NCI-H2171 treated with DMSO at 0.1 percent for 48 hours (cell line): ENCODE measurements around the gene LMNTD2.
"Not testable (repeated sequence)": the region's sequence is repeated elsewhere in the genome, so short reads cannot be mapped to it uniquely, and the experiment has no call there.

Source experiments
- DNase-seq: peaks from one replicate; lab custom pipeline; 2025; lab: John Stamatoyannopoulos, UW

Gene LMNTD2

DNA sequence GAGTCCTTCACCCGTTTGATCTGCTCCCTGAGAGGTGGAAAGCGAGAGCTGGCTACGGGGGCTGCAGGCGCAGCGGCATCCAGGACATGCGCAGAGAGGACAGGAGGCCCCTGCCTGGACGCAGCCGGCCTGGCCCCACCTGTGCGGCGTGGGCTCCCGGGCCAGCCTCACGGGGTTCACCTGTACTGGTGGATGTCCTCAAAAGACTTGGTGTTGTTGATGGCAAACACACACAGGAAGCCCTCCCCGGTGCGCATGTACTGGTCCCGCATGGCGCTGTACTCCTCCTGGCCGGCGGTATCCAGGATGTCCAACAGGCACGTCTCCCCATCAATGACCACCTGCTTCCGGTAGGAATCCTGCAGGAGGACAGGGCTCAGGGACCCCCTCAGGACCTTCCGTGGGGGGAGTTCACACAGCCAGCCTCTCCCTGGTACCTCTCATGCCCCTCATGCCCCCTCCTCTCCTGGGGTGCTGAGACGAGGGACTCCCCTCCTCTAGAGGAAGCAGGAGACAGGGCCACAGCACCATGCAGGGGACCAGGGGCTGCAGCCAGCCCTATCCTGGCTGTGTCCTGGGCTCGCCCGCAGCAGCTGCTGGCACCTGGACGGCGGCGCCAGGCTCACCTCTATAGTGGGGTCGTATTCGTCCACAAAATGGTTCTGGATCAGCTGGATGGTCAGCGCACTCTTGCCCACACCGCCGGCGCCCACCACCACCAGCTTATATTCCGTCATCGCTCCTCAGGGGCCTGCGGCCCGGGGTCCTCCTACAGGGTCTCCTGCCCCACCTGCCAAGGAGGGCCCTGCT, 26.7 kb downstream of the LMNTD2 start:
- no peak for DNase-seq

DNA sequence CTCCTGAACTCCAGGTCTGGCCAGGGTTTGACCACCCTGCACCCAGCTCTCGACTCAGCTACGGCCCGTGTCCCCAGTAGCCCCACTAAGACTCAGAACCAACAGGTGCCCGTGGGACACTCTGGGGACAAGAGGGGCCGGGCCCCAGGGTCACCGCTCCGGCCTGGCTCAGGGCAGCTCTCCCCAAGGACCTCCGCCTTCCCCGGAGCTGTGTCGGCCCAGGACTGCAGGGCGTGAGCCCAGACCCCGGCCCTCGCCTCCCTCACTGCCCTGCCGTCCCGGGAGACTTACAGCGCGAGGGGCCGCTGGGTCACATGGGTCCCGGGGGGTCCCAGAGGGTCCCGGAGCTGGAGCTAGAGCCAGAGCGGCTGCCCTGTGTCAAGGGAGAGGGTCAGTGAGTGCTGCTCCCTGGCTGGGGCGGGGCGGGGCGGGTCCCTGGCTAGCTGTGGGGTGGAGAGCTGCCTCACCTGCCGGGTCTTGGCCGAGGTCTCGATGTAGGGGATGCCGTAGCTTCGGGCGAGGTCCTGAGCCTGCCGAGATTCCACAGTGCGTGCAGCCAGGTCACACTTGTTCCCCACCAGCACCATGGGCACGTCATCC, 27.5 kb downstream of the LMNTD2 start:
- DNase-seq, result no peak

DNA sequence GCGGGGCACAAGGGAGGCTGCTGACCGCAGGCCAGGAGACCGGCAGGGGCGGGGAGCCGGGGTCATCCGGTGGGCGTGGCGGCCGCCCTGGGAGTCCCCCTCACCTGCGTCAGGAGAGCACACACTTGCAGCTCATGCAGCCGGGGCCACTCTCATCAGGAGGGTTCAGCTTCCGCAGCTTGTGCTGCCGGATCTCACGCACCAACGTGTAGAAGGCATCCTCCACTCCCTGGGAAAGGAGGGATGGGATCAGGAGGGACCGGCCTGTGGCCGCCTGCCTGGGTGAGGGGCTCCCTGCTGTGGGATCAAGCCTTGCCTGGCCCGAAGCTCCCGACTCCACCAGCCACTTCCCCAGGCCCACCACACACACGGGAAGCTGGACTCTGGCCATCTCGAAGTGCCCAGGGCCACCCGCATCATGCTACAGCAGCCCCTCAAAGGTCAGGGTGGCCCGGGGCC, 28.0 kb downstream of the LMNTD2 start:
- DNase-seq, result no peak

DNA sequence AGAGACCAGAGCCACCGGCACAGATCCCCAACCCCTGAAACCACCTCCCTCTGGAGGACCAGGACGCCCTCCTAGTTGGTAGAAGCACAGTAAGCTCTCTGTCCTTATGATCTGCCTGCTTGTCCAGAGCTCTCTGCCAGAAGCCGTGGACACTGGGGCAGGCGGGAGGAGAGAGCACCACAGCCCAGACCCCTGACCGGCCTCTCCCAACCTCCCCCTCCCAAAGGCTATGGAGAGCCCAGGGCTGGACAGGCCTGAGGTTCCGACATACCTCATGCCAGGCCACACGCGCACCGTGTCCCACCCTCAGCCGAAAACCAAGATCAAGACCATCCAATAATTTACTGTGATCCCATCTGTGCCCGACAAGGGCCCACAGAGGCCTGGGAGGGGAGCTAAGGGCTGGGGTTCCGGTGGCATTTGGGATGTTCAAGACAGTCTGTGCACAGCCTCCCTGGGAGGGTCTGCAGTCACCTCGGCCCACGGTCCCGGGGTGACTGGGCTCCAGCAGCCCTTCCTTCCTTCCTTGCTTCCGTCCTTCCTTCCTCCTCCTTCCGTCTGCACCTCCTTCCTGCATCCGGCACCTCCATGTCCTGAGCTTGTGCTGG, 28.5 kb downstream of the LMNTD2 start:
- DNase-seq, result no peak

DNA sequence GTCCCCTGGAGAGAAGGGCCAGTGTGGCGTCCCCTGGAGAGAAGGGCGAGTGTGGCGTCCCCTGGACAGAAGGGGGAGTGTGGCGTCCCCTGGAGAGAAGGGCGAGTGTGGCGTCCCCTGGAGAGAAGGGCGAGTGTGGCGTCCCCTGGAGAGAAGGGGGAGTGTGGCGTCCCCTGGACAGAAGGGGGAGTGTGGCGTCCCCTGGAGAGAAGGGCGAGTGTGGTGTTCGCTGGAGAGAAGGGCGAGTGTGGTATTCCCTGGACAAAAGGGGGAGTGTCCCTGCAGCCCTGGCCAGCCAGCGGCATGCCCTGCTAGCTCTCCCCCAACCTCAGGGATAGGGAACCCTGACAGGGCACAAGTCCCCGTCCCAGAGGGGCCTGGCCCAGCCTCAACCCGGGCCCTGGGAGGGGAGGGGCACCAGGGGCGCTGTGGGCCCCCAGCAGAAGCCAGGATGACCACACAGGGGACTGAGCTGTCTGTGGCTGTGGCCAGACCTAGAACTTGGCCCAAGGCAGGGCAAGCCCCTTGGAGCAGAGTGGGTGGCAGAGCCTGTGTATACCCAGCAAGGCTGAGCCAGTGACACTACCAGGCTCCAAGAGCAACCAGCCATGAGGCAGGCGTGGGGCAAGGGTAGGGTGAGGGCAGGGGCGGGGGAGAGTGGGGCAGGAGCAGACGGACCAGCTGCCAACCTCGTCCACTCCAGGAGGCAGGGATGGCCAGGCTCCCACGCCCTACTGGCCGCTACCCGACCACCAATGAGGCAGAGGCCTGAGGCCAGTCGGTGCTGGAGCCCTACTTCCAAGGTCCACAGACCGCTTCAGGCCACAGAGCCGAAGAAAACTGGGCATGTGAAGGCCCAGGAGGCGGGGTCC, 29.3 kb downstream of the LMNTD2 start:
- no peak for DNase-seq

DNA sequence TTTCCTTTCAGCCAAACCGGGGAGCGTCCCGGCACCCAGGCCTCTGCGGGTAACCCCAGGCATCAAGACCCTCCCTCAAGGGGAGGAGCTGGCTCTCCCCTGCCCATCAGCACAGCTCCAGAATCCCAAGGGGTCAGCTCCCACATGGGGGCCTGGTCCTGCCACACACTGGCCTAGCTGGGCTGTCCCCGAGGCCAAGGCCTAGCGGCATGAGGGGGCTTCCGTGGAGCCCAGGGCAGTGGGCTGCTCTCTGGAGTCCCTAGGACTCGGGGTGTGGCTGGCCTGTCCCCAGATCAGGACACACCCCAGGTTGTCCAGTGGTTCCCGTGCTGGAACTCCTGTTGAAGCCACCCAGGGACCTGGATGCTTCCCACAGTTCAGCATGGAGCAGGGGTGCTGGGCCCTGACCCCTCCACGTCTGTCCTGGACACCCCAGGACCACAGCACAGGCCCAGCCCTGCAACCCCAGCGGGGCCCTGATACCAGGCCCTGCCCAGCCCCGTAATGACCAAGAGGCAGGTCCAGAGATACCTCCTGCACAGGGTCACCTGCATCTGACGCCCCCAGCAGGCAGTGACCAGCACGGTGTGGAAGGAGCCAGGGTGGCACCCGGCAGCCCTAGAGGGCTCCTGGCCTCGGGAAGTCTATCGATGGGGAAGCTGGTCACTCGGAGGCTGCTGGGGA, 30.7 kb downstream of the LMNTD2 start:
- no peak for DNase-seq

DNA sequence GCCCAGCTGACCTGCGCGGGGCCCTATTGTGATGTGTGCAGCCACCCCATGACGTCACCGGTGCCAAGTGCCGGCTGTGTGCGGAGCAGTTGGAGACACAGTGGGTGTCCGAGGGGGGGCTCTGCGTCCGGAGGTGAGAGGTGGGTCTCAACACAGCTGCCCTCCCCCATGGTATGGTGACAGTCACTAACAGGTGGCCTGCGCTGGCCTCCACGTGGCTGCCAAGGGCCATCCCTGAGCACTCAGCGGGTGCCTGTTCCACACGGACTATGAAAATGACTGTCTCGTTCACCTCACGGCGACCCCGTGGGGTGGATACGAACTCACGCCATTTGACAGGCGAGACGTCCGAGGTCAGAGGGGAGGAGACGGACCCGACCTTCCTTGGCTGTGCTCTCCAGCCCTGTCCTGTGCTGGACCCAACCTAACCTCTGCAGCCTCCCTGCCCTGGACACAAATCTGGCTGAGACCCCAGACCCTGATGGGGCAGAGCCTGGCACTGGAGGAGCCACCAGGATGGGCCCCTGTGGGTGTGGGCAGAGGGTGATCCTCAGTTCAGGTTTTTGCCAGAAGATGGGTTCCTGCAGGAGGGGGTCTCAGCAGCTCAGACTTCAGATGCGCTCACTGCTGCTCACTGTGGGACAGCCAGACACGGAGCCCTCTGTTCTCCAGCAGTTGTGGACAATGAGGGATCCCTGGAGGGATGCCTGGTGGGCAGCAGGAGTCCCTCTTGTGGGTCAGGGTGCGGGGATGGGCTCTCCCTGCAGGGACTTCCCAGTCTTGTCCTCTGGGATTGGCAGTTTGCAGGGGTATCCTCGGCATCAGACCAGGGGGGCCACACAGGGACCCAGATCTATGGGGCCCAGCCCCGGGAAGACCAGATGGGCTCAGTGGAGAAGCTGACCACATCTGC, 31.5 kb downstream of the LMNTD2 start:
- DNase-seq, result no peak

DNA sequence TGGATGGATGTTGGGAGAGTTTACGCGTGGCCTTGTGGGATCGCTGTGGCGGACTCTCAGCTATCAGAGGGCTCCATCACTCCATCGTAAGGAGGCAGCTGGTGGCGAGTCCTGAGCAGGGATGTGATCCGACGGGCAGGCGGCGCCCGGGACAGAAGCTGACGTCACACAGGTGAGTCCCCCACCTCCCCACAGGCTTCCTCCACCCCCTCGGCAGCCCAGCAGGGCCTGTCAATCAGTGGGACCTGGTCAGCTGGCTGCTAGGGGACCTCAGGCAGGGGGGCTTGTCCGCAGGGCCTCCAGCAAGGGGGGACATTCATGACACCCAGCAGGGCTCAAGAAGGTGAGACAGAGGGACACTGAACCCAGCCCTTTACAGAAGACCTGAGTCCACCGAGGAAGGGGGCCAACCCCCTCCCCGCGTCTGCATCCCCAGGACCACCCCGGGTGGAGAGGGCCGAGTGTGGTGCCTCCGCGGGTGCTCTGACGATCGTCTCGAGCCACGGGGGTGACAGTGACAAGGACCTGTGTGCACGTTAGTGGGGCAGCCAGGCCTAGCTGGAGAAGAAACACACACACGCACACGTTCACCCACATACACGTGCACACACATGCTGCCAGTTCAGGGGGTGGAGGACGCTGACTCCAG, 32.2 kb downstream of the LMNTD2 start:
- no peak for DNase-seq

DNA sequence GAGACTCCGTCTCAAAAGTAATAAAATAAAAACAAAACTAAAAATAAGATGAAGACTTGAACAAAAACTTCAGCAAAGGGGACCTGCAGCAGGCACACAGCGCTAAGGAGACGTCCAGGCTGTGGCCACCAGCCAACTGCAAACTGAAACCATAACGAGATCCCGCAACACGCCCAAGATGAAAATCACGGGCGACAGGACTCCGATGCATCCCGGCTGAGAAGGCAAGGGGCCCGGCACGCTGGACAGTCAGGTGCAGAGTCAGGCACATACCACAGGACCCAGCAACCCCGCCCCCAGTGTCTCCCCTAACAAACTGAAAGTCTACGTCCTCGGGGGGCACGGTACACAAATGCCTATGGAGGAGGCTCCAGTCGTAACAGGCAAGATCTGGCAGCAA, 34.3 kb downstream of the LMNTD2 start:
- DNase-seq, result no peak

DNA sequence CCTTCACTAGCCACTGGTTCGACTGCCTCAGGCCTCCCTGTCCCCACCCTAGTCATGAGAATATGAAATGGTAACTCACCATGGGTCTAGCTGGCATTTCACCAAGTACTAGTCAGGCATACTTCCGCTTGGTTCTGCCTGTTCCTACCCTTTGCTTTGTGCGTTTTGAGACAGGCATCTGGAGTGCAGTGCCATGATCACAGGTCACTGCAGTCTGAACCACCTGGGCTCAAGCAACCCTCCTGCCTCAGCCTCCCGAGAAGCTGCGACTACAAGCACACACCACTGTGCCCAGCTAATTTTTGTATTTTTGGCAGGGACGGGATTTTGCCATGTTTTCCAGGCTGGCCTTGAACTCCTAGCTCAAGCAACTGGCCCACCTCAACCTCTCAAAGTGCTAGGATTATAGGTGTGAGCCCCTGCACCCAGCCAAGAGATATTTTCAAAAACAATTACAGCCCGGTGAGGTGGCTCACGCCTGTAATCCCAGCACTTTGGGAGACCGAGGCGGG, 39.3 kb downstream of the LMNTD2 start:
- no peak for DNase-seq

DNA sequence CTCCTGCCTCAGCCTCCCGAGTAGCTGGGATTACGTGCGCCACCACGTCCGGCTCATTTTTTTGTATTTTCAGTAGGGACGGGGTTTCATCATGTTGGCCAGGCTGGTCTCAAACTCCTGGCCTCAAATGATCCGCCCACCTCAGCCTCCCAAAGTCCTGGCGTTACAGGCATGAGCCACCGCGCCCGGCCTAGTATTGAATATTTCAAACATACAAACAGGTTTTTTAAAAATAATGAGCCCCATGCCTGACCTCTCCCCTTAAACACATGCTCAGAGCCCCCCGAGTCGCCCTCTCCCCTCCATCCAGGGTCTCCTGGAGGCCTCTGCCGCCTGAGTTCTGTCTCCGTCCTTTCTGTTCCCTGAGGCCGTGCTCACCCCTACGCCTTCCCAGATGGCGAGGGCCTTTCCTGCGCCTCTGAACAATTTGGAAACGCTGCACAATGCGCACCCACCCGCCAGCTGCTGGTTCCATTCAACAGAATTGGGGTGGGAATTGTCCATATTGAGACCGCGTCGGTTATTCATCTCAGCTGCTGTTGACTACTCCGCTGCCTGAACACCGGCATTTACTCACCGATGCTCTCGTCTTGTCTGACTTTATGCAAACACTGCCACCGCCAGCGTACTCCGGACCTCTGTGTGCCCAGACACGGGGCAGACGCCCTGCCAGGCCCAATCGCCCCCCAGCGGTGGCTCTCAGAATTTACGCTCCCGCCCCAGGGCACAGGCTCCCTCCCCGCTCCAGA, 39.9 kb downstream of the LMNTD2 start:
- no peak for DNase-seq

DNA sequence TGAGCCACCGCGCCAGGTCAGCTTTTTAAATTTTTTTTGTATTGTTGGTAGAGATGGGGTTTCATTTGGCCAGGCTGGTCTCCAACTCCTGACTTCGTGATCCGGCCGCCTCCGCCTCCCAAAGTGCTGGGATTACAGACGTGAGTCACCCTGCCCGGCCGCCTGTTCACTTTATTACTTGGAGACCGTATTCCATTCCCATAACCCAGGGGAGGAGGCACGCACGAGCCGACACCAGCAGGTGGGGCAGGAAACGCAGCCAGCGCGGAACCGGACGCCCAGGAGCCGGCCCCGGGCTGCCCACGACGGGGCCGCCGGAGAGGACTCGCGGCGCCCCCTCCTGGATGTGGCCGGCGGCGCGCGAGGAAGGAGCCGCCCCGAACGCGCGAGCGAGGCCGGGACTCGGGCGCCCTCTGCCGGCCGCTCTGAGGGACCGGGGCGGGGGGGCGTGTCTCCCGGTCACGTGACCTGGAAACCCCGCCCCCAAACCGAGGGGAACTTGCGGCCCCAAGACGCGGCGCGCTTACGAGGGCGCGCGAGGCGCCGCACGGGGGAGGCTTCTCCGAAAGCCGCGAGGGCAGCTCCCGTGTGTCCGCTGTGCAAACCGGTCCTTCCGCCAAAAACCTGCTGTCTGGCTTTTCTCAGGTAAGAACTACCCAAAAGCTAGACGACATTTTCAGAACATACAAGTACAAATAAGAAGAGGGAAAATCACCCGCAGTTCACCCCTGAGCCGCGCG, 41.9 kb downstream of the LMNTD2 start:
- peak; percentile 14 for DNase-seq

DNA sequence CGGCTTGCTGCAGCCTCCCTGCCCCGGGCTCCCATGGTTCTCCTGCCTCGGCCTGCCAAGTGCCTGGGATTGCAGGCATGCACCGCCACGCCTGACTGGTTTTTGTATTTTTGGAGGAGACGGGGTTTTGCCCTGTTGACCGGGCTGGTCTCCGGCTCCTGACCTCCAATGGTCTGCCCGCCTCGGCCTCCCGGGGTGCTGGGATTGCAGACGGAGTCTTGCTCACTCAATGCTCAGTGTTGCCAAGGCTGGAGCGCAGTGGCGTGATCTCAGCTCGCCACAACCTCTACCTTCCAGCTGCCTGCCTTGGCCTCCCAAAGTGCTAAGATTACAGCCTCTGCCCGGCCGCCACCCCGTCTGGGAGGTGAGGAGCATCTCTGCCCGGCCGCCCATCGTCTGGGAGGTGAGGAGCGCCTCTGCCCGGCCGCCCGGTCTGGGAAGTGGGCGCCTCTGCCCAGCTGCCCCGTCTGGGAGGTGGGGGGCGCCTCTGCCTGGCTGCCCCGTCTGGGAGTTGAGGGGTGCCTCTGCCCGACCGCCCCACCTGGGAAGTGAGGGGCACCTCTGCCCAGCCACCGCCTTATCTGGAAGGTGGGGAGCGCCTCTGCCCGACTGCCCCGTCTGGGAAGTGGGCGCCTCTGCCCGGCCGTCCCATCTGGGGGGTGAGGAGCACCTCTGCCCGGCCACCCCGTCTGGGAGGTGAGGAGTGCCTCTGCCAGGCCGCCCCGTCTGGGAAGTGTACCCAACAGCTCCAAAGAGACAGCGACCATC, 43.4 kb downstream of the LMNTD2 start:
- DNase-seq, result not testable (repeated sequence)

DNA sequence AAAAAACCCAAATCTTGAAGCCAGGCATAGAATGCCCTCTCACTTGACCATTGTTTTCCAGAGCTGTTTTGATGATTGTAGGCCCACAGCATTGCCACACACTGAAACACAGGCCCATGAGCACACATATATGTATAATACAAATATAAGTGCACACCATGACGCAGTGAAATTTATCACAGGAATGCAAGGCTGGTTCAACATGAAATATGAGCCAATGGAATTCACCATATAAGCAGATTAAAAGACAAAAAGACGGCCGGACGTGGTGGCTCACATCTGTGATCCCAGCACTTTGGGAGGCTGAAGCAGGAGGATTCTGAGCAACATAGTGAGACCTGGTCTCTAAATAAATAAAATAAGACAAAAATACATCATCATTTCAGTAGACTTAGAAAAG, 44.1 kb downstream of the LMNTD2 start:
- no peak for DNase-seq

DNA sequence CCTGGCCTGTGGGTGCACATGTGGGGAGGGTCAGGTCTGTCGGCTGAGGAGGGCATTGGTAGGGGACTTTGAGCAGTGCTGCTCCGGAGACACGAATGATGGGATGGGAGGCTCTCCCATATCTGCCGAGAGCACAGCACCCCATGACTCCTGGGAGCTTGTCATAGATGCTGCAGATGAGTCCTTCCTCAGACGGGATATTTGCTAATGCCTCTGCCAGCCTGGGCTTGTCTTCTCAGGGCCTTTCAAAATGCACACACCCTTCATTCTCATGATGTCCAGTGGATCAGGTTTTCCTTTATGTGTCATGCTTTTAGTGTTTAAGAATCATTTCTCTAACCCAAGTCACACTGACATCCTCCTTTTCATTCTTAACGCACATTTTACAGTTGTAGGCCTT, 45.4 kb downstream of the LMNTD2 start:
- no peak for DNase-seq

DNA sequence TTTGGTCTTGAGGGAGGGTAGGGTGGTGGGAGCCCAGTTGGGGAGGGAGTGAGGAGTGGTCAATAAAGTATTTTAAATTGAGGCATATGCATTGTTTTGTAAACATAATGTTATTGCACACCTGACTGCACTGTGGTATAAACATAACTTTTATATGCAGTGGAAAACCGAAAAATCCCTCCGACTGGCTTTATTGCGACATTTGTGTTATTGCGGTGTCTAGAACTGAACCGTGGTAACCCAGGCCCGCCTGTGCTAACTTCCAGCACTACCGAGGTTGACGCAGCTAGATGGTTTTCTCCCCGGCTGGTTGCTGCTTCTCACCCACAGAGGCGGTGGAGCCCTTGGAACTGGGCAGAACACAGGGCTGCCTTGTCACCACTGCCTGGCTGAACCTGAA, 45.9 kb downstream of the LMNTD2 start:
- DNase-seq, result no peak

DNA sequence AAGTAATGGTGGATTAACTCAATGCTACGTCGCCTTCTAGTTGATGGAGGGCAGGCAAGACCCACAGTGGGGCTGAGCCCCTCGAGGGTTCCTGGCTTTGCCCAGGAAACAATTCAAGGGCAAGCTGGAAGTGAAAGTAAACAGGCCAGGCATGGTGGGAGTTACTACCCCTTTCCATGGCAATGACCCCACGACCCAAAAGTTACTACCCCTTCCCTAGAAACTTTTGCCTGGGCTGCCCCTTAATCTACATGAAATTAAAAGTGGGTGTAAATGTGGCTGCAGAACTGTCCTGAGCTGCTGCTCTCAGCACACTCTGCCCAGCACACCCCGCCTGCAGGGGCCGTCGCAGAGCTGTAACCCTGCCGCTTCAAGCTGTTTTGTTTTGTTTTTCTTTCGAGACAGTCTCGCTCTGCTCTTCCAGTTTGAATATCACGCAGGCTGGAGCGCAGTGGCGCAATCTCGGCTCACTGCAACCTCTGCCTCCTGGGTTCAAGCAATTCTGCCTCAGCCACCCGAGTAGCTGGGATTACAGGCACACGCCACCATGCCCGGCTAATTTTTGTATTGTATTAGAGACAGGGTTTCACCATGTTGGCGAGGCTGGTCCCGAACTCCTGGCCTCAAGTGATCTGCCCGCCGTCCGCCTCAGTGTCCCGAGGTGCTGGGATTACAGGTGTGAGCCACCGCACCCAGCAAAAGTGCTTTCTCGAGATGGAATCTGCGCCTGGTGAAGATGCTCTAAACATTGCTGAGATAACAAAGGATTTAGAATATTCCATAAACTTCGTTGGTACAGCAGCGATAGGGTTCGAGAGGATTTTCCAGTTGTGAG, 47.6 kb downstream of the LMNTD2 start:
- no peak for DNase-seq
